NCI-H2107 treated with DMSO at 0.1 percent for 48 hours (cell line): Measurements from ENCODE around the gene RRBP1.
"Not testable (repeated sequence)": the region's sequence is repeated elsewhere in the genome, so short reads cannot be mapped to it uniquely, and the experiment has no call there.

Experiments used
- DNase-seq: peaks from one replicate; lab custom pipeline; 2025; ENCODE audit not compliant: unreplicated experiment; lab: John Stamatoyannopoulos, UW

The RRBP1 gene

DNA sequence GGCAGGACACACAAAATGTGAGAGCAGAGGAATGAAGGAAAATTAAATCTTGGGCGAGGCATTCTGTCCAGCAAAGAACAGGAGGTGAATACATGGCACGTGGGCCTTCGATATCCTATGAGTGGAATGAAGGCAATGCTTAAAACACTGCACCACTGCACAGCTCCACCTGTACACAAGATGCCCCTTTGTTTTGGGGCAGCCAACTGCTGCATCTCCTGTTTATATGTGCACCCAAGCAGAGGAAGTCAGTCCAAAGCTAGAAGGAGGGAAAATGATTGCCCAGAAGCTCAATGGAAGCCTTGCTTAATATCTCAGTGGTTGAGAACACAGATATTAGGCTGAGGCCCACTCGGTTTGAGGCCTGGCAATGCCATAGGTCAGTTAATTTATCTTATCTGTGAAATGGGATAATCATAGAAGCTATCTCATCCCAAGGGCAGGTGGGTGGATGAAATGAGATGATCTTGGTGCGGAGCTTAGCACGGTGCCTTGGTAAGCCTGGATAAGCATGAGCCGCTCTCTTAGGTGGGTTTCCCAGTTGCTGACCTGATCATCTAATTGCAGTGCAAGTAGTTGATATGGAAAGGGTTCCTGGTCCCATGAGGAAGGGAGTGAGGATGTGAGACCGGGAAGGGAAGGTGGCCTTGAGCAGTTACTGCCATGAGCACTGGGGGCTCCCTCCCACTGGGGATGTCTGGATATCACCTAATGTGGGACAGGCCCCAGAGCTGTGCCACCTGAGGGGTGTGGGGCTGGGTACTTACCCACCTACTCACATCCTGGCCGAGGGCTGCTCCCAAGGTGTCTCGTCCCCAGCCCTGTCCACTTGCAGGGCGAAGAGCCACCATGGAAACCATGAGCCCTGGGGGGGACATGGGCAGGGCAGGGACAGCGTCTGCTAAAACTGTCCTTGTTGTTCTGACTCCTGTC lies 27.6 kb upstream of the RRBP1 start:
- DNase-seq = no peak

- DNase-seq = no peak
Observed at GRCh38 chr20:17708675-17709360, 26.8 kb upstream of the RRBP1 start.

DNA sequence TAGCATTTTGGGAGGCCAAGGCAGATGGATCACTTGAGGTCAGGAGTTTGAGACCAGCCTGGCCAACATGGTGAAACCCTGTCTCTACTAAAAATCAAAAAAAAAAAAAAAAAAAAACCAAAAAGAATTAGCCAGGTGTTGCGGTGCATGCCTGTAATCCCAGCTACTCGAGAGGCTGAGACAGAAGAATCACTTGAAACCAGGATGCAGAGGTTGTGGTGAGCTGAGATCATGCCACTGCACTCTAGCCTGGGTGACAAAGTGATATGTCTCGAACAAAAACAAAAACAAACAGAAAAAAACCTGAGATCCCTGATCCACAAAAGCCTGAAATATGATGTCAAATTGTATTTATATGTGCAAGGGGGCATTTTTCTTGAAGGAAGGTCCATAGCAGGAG lies 25.9 kb upstream of the RRBP1 start:
- DNase-seq = not testable (repeated sequence)

- no peak for DNase-seq
Observed at GRCh38 chr20:17706632-17707031, 24.6 kb upstream of the RRBP1 start.

DNA sequence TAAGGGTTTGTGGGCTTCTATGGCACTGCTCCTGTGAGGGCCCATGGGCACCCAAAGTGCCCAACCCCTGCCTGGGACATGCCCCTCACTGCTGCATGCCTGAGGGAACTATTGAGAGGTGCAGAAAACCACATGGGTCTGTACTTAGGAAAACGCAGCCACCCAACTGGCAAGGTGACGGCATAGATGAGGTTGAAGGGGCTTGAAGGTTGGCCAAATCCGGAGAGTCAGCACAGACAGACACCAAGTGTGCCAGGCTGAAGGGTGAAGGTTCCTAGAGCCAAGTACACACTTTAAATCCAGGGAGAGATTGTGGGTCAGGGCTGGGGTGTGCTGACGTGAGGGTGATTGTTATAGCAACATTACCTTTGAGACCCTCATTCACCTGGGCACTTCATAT lies 23.9 kb upstream of the RRBP1 start:
- no peak for DNase-seq

GRCh38 chr20:17704589-17705317 lies 22.7 kb upstream of the RRBP1 start:
- no peak for DNase-seq

GRCh38 chr20:17701826-17702225 lies 19.8 kb upstream of the RRBP1 start:
- no peak for DNase-seq

DNA sequence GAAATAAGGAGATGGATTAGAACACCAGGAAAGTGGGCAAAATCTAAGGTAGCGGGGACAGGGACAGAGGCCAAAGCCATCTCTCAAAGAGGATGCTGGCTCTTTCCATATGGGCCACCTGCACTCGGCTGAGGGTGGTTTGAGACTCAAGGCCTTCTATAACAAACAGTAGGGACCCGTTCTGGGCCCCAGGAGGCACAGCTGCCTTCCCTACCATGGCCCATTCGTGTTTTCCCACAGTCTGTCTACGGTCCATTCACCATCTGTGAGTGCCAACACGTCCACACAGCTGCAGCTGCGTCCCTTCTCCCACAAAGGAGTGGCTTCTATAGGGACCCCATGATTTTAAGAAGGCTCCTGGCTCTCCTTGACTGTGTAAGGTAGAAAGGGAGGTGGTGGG lies 18.6 kb upstream of the RRBP1 start:
- no peak for DNase-seq

DNA sequence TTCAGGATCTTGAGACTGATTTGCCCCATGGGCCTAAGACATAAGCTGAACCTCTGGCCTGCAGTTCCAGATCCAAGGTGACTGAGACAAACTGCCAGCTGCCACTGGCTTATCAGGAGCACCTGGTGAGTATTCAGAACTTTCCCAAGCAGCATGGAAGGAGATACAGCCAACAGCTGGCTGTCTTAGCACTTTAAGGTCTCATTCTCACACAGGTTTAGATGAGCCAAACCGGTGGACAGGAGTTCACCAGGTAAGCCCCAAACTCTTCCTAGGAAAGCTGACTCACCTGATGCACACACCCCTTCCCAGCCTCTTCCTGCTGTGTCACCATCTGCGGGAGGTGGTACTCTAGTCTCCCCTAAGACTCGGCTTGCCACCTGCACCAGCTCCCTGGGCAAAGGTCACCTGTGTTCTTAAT lies 17.9 kb upstream of the RRBP1 start, which contains the start of gene BANF2:
Gene BANF2 (plus strand): TSS at position 36 of the 421 bp plus-strand sequence. CDS start 25,060 bp downstream, outside the sequence.
- no peak for DNase-seq

DNA sequence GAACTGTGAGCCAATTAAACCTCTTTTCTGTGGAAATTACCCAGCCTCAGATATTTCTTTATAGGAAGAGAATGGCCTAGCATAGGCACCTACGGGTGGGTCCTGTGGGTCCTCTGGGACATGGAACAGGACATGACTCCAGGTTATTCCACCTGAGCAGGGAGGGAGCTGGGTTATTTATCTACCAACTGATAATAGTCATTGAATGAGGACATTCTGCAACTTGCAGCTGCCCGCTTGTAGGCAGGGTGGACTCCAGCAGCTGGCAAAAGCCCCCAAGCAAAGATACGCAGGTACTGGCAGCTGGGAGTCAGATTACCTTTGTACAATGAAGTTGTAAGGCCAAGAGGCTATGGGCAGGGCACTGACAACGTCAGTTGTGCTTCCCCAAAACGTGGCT lies 16.3 kb upstream of the RRBP1 start:
- DNase-seq = no peak

DNA sequence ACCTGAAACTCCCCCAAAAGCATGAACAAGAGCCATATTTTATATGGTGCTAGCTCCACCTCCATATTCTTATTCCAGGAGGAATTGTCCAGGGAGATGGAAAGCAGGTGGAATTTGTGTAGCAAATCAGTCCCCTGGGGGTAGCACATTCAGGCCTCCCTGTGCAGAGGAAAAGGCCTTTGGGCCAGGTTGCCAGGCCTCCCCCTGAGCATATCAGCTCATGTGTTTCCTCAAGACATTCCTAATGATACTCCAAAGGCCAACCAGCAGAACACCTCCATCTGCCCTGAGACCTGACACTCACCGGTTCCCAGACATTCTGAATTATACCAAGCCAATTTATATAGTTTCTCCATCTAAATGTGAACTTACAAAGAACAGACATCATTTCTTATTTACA lies 15.1 kb upstream of the RRBP1 start:
- no peak for DNase-seq

DNA sequence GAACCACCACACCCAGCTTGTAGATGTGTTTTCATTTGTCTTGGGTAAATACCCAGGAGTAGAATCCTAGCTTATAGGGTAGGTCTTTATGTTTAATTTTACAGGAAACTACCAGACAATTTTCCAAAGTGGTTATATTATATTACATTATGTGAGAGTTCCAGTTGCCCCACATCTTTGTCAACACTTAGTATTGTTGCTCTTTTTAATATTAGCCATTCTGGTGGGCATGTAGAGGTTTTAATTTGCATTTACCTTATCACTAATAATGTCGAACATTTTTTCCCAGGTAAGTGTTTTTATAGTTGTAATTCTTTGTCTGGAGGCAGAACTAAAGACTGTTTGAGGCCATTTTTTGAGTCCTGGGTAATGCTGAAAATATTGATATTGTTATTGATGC lies 14.2 kb upstream of the RRBP1 start:
- DNase-seq = no peak

- DNase-seq = no peak
Observed at GRCh38 chr20:17694767-17695166, 12.7 kb upstream of the RRBP1 start.

- no peak for DNase-seq
Observed at GRCh38 chr20:17693444-17694001, 11.5 kb upstream of the RRBP1 start.

GRCh38 chr20:17691758-17692157 lies 9.7 kb upstream of the RRBP1 start:
- DNase-seq = no peak

DNA sequence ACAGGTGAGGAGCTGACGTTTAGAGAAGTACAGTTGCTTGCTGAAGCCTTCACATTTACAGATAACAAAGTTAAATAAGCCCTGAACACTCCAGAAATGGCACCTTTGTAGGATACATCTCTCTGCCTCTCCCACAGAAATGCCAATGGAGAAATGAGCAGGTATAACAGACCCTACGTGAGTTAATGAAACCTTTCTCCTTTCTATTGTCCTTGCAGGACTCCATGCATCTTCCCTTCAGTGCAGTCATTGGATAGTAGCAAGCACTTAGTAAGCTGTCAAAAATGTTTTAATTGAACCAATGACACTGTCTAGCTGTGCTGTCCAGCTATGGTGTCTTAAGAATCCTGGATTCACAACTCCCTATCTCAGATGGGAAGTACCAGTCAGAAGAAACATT lies 8.1 kb upstream of the RRBP1 start:
- no peak for DNase-seq

DNA sequence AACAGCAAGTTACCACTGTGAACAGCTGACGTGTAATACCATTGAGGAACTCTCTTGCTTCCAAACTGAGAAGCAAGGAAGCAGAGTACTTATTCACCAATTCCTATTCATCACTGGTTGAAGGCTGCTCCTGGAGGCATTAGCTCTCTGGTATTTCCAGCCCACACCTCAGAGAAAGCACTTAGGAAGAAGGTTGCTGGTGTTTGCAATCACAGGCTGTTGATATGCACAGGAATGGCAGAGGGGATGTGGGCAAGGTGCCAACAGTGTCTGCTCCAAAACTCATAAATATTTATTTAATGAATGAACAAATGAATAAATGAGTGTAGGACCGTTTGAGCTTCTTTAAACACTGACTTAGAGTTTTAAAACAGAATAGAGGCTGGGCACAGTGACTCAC lies 6.9 kb upstream of the RRBP1 start:
- no peak for DNase-seq

- no peak for DNase-seq
Observed at GRCh38 chr20:17687800-17688199, 5.8 kb upstream of the RRBP1 start.

DNA sequence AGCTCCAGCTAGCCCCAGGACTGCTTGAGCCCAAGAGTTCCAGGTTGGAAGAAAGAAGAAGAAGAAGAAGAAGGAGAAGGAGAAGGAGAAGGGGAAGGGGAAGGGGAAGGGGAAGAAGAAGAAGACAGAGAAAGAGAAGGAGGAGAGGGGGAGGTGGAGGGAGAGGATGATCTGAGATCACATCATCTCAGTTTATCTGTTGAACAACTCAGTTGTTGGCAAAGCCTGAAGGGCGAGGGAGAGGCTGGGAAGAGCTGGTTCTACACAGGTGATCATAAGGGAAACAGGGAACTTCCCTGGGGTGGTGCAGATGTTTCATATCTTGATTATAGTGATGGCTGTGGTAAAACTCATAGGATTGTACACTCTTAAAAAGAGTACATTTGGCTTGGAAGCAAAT lies 3.1 kb upstream of the RRBP1 start:
- no peak for DNase-seq

- DNase-seq = no peak
Observed at GRCh38 chr20:17684077-17684888, 2.2 kb upstream of the RRBP1 start.
